ENCODE measurements around the gene MRNIP. TPM values are rescaled to one million over a fixed set of nuclear protein-coding genes. Genes with fewer than 3 reads are reported as not detected.

MRNIP gene
- total and polyA plus RNA-seq, 2 of the 4 experiments (the other 2 are of a cell fraction), result 6.6 to 24.7 TPM

DNA sequence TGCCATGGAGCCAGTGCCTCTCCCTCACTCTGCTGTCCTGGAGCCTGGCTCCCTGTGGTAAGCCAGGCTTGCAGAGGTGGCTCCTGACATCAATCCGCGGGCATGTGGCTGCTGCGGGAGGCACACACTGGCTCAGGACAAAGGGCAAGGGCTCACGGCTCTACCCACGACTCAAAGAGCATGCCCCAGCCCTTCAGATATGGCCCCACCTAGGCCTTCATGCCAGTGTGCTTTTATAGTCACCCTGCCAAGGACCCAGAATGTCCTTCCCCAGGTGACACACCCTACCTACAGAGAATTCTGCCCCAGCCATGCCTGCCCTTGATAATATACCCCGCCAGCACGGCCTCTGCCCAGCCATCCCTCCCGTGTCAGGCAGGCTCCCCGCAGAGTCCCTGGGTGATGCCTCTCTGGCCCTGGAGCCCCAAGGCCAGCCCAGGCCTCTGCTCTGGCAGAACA, 53.5 kb downstream of the MRNIP start:
- Histone ChIP-seq H2AFZ (replicated peaks; ENCODE audit: low read length, poor library complexity) (peak overlapping the region; percentile 88), H3K18ac (ENCODE audit: low read depth, low read length) (no peak overlapping the region), H3K4ac (ENCODE audit: low read depth, low read length) (peak overlapping the region; percentile 86), H3K9me1 (ENCODE audit: insufficient read depth, low read length) (0 out of 2 replicates have a peak, but pooled peaks cover 2% of the 10 kb centered on the region), H3K79me1 (ENCODE audit: low read depth in 1 of 2, low read length in 2 of 2) (peaks cover 26 to 57% of the 10 kb centered on the region in 2 experiments), H2AK5ac (ENCODE audit: low read depth, low read length) (peak overlapping the region; percentile 79), H4K8ac (ENCODE audit: low read depth in 2 of 2, low read length in 2 of 2) (peak overlapping the region in 1 of 2 experiments; percentile 53; a peak in 1 of 4 replicates), H2AK9ac (replicated peaks; ENCODE audit: low read depth, low read length, poor library complexity) (peak overlapping the region; percentile 91), H3K14ac (replicated peaks; ENCODE audit: low read depth, low read length) (peak overlapping the region; percentile 78), H2BK15ac (ENCODE audit: low read depth, low read length) (no peak overlapping the region), H3K4me1 (ENCODE audit: control insufficient read depth, insufficient read depth, low read length) (peaks cover 20% of the 10 kb centered on the region), H3K36me3 (ENCODE audit: control insufficient read depth, insufficient read depth, low read length) (peaks cover 19% of the 10 kb centered on the region), H4K91ac (ENCODE audit: insufficient read depth, low read depth, low read length) (peak overlapping the region; percentile 21; the same call in 1 of the 2 replicates), H3K27me3 (ENCODE audit: control insufficient read depth, insufficient read depth, low read length) (no peaks in the 10 kb centered on the region), H4K20me1 (ENCODE audit: insufficient read depth, low read length) (peaks cover 45% of the 10 kb centered on the region), H3K4me3 (ENCODE audit: insufficient read depth, low read depth, low read length) (peak overlapping the region; percentile 98), H2BK20ac (ENCODE audit: low read depth, low read length) (no peak overlapping the region), H3K27ac (ENCODE audit: insufficient read depth, low read length) (peak overlapping the region; percentile 89), H3K9ac (ENCODE audit: low read depth, low read length) (peak overlapping the region; percentile 84), H3K4me2 (ENCODE audit: low read depth, low read length) (peak overlapping the region; percentile 85), H3K56ac (ENCODE audit: extremely low read depth, insufficient read depth, low read length) (no peak overlapping the region), H3K9me3 (ENCODE audit: control insufficient read depth, insufficient read depth, low read length) (no peaks in the 10 kb centered on the region), H4K5ac (ENCODE audit: low read depth, low read length) (no peak overlapping the region), H2BK5ac (ENCODE audit: low read depth, low read length, poor library complexity, severe bottlenecking) (peak overlapping the region; percentile 31), H2BK120ac (ENCODE audit: low read depth, low read length) (peak overlapping the region; percentile 48; the same call in 1 of the 2 replicates), H3K23ac (ENCODE audit: low read depth, low read length) (peak overlapping the region; percentile 17)
- dilution Hi-C loops (cut with HindIII; ENCODE audit: low sequenced_read_pairs, unreplicated experiment), result no loop called here
- ChIA-PET CTCF (no interaction called here), POLR2A (ENCODE audit: unreplicated experiment) (no interaction called here)
- TF ChIP-seq RCOR1 (IDR thresholded peaks at IDR 0.05; ENCODE audit: insufficient replicate concordance, low read length), result no peak
- TF ChIP-seq, protein P1, sequence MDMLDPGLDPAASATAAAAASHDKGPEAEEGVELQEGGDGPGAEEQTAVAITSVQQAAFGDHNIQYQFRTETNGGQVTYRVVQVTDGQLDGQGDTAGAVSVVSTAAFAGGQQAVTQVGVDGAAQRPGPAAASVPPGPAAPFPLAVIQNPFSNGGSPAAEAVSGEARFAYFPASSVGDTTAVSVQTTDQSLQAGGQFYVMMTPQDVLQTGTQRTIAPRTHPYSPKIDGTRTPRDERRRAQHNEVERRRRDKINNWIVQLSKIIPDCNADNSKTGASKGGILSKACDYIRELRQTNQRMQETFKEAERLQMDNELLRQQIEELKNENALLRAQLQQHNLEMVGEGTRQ (IDR thresholded peaks at IDR 0.05; ENCODE audit: low read depth, low read length), result no peak
- TF ChIP-seq, protein P2, sequence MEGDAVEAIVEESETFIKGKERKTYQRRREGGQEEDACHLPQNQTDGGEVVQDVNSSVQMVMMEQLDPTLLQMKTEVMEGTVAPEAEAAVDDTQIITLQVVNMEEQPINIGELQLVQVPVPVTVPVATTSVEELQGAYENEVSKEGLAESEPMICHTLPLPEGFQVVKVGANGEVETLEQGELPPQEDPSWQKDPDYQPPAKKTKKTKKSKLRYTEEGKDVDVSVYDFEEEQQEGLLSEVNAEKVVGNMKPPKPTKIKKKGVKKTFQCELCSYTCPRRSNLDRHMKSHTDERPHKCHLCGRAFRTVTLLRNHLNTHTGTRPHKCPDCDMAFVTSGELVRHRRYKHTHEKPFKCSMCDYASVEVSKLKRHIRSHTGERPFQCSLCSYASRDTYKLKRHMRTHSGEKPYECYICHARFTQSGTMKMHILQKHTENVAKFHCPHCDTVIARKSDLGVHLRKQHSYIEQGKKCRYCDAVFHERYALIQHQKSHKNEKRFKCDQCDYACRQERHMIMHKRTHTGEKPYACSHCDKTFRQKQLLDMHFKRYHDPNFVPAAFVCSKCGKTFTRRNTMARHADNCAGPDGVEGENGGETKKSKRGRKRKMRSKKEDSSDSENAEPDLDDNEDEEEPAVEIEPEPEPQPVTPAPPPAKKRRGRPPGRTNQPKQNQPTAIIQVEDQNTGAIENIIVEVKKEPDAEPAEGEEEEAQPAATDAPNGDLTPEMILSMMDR (conservative IDR thresholded peaks at IDR 0.05; ENCODE audit: low read depth, low read length), result no peak
- no peak for TF ChIP-seq SMC3 (IDR thresholded peaks at IDR 0.05; ENCODE audit: low read depth, low read length)
- TF ChIP-seq NFE2L2 (IDR thresholded peaks at IDR 0.05; ENCODE audit: low read depth, low read length), result no peak
- 0 out of 2 replicates have a peak, but pooled peaks have one; percentile 13 for TF ChIP-seq MXI1 (IDR thresholded peaks at IDR 0.05; ENCODE audit: borderline replicate concordance, low read depth, low read length)
- TF ChIP-seq MAFK (IDR thresholded peaks at IDR 0.05; ENCODE audit: low read depth, low read length), result no peak
- in situ Hi-C loops (cut with MboI; ENCODE audit: low sequenced_read_pairs), result no loop called here
- DNase-seq (no peak), ATAC-seq (ENCODE audit: low read depth) (peak; percentile 0; the same call in 1 of the 2 replicates)
- WGBS, 2 experiments (ENCODE audit: extremely low coverage in 2 of 2, insufficient read length in 1 of 2), result no CpG with 5 or more reads among the region's 9 CpGs
- no TSS peak for BruUV-seq (replicated peaks)
- intact Hi-C loops (cut with micrococcal nuclease), result loop anchor here (5.0 kb wide), 1 partner anchor 52 kb away; the partner anchor contains the start of gene MRNIP

All from IMR-90 (cell line).